ENCODE measurements around the gene IKZF4. TPM values are rescaled to one million over a fixed set of nuclear protein-coding genes. Genes with fewer than 3 reads are reported as not detected.
"Not testable (repeated sequence)": the region's sequence is repeated elsewhere in the genome, so short reads cannot be mapped to it uniquely, and the experiment has no call there.

Gene IKZF4
- total and polyA plus RNA-seq, 2 donors from 2014 or later = 2.7 to 9.4 TPM

DNA sequence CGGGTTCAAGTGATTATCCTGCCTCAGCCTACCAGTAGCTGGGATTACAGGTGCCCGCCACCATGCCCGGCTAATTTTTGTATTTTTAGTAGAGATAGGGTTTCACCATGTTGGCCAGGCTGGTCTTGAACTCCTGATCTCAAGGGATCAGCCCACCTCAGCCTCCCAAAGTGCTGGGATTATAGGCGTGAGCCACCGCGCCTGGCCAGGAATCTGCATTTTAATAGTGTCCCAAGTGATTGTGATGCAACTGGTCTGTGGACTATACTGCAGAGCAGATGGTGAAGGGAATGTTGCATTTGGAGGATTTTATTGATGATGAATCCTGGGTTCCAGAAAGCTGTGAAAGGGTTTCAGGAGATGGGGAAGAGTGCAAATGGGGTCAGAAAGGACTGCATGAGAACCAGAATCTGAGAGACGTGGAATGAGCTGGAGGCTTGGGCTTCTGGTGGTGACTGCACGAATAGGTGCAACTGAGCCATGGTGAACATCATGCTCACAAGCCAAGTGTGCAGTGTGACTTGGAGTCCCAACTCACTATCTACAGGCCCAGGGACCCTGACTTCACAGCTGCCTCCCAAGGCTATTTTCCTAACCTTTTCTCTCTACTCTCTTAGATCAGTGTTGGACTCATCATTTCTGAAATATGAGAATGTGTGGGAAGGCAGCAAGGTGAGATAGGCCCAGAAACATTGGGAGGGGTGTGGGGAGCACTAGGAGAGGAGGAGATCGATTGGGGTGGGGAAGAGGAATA, 25.4 kb downstream of the IKZF4 start:
- Histone ChIP-seq H3K4me1 (ENCODE audit: control insufficient read depth in 2 of 3, insufficient read depth in 2 of 3, low read depth in 1 of 3, low read length in 3 of 3) (peaks cover 0 to 6% (median 5%) of the 10 kb centered on the region in 3 donors), H3K9me3 (ENCODE audit: control insufficient read depth in 2 of 3, insufficient read depth in 1 of 3, low read length in 3 of 3) (no peaks in the 10 kb centered on the region), H3K36me3 (ENCODE audit: control insufficient read depth in 2 of 3, insufficient read depth in 3 of 3, low read length in 3 of 3) (peaks cover 3 to 22% (median 10%) of the 10 kb centered on the region in 3 donors), H3K27me3 (ENCODE audit: control insufficient read depth, insufficient read depth, low read length) (no peaks in the 10 kb centered on the region), H3K27ac (ENCODE audit: low read depth in 2 of 2, low read length in 2 of 2) (no peak overlapping the region), H3K4me3 (ENCODE audit: low read length in 3 of 3) (no peak overlapping the region), H3K9ac (ENCODE audit: low read length in 3 of 3) (no peak overlapping the region)
- TF ChIP-seq, protein P1, sequence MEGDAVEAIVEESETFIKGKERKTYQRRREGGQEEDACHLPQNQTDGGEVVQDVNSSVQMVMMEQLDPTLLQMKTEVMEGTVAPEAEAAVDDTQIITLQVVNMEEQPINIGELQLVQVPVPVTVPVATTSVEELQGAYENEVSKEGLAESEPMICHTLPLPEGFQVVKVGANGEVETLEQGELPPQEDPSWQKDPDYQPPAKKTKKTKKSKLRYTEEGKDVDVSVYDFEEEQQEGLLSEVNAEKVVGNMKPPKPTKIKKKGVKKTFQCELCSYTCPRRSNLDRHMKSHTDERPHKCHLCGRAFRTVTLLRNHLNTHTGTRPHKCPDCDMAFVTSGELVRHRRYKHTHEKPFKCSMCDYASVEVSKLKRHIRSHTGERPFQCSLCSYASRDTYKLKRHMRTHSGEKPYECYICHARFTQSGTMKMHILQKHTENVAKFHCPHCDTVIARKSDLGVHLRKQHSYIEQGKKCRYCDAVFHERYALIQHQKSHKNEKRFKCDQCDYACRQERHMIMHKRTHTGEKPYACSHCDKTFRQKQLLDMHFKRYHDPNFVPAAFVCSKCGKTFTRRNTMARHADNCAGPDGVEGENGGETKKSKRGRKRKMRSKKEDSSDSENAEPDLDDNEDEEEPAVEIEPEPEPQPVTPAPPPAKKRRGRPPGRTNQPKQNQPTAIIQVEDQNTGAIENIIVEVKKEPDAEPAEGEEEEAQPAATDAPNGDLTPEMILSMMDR (IDR thresholded peaks at IDR 0.05; ENCODE audit: borderline replicate concordance, extremely low read depth, insufficient read depth) = no peak
- FAIRE-seq = no peak
- intact Hi-C loops (cut with DNase I) = no loop called here
- no peak for DNase-seq

DNA sequence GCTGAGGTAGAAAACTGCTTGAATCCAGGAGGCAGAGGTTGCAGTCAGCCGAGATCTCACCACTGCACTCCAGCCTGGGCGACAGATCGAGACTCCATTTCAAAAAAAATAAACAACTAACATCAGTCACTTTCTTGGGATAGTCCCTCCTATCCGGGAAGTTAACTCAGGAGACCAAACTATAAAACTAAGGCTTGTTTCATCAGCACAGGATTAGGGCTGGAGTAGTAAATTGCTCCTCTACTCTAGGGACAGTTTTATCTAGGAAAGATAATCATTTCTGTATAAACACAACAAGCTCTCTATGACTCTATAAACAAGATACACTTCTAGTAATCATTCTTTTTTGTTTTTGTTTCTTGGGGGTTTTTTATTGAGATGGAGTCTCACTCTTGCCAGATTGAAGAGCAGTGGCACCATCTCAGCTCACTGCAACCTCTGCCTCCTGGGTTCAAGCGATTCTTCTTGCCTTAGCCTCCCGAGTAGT, 32.6 kb downstream of the IKZF4 start:
- TF ChIP-seq, protein P1 (IDR thresholded peaks at IDR 0.05; ENCODE audit: borderline replicate concordance, extremely low read depth, insufficient read depth) = no peak
- FAIRE-seq = no peak

DNA sequence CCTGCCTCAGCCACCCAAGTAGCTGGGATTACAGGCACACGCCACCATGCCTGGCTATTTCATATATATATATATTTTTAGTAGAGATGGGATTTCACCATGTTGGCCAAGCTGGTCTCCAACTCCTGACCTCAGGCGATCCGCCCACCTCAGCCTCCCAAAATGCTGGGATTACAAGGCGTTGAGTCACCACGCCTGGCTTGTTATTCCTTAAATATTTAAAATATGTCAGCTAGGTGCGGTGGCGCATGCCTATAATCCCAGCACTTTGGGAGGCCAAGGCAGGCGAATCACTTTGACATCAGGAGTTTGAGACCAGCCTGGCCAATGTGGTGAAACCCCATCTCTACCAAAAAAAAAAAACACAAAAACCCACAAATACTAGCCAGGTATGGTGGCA, 39.1 kb downstream of the IKZF4 start:
- H3K4me1 ChIP-seq (ENCODE audit: control insufficient read depth in 2 of 3, insufficient read depth in 2 of 3, low read depth in 1 of 3, low read length in 3 of 3); H3K36me3 ChIP-seq (ENCODE audit: control insufficient read depth in 2 of 3, insufficient read depth in 3 of 3, low read length in 3 of 3); H3K27me3 ChIP-seq (ENCODE audit: control insufficient read depth, insufficient read depth, low read length); H3K9me3 ChIP-seq (ENCODE audit: control insufficient read depth in 2 of 3, insufficient read depth in 1 of 3, low read length in 3 of 3); intact Hi-C loops (cut with DNase I); FAIRE-seq; H3K9ac ChIP-seq (ENCODE audit: low read length in 3 of 3); H3K4me3 ChIP-seq (ENCODE audit: low read length in 3 of 3); H3K27ac ChIP-seq (ENCODE audit: low read depth in 2 of 2, low read length in 2 of 2): not testable (repeated sequence)
- DNase-seq = peak in 1 of 5 donors; percentile 7

More for the DNA sequence above, 32.6 kb downstream of the IKZF4 start:
- H3K4me3 ChIP-seq (ENCODE audit: low read length in 3 of 3) = no peak overlapping the region
- H3K27ac ChIP-seq (ENCODE audit: low read depth in 2 of 2, low read length in 2 of 2) = no peak overlapping the region
- intact Hi-C loops (cut with DNase I) = no loop called here
- H3K9ac ChIP-seq (ENCODE audit: low read length in 3 of 3) = no peak overlapping the region
- no peaks in the 10 kb centered on the region for H3K36me3 ChIP-seq (ENCODE audit: control insufficient read depth in 2 of 3, insufficient read depth in 3 of 3, low read length in 3 of 3)
- H3K27me3 ChIP-seq (ENCODE audit: control insufficient read depth, insufficient read depth, low read length) = no peaks in the 10 kb centered on the region
- H3K4me1 ChIP-seq (ENCODE audit: control insufficient read depth in 2 of 3, insufficient read depth in 2 of 3, low read depth in 1 of 3, low read length in 3 of 3) = no peaks in the 10 kb centered on the region
- no peak for DNase-seq
- no peaks in the 10 kb centered on the region for H3K9me3 ChIP-seq (ENCODE audit: control insufficient read depth in 2 of 3, insufficient read depth in 1 of 3, low read length in 3 of 3)

DNA sequence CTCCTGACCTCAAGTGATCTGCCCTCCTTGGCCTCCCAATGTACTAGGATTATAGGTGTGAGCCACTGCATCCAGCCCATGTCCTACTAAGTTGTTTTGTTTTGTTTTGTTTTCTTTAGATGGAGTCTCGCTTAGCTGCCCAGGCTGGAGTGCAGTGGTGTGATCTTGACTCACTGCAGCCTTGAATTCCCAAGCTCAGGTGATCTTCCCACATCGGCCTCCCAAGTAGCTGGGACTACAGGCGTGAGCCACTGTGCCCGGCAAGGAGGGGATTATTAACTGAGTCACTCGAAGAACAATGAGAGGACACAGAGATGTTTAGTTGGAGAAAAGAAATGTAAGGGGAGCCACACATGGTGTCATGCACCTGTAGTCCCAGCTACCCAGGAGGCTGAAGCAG, 41.1 kb downstream of the IKZF4 start:
- Histone ChIP-seq H3K27ac (ENCODE audit: low read depth in 2 of 2, low read length in 2 of 2) (no peak overlapping the region), H3K9me3 (ENCODE audit: control insufficient read depth in 2 of 3, insufficient read depth in 1 of 3, low read length in 3 of 3) (no peaks in the 10 kb centered on the region), H3K4me1 (ENCODE audit: control insufficient read depth in 2 of 3, insufficient read depth in 2 of 3, low read depth in 1 of 3, low read length in 3 of 3) (no peaks in the 10 kb centered on the region), H3K4me3 (ENCODE audit: low read length in 3 of 3) (no peak overlapping the region), H3K9ac (ENCODE audit: low read length in 3 of 3) (no peak overlapping the region), H3K36me3 (ENCODE audit: control insufficient read depth in 2 of 3, insufficient read depth in 3 of 3, low read length in 3 of 3) (no peaks in the 10 kb centered on the region), H3K27me3 (ENCODE audit: control insufficient read depth, insufficient read depth, low read length) (no peaks in the 10 kb centered on the region)
- FAIRE-seq = no peak
- intact Hi-C loops (cut with DNase I) = no loop called here
- DNase-seq = peak in 1 of 5 donors; percentile 12
- TF ChIP-seq, protein P1 (IDR thresholded peaks at IDR 0.05; ENCODE audit: borderline replicate concordance, extremely low read depth, insufficient read depth) = no peak

Measured in kidney (tissue), 14 donors.